ENCODE data around the gene CDK11B. TPM values are rescaled to one million over a fixed set of nuclear protein-coding genes. Genes with fewer than 3 reads are reported as not detected.

Gene CDK11B
- total RNA-seq, 4 donors from 2014 or later = 12.8 to 23.7 (median 15.0) TPM

DNA sequence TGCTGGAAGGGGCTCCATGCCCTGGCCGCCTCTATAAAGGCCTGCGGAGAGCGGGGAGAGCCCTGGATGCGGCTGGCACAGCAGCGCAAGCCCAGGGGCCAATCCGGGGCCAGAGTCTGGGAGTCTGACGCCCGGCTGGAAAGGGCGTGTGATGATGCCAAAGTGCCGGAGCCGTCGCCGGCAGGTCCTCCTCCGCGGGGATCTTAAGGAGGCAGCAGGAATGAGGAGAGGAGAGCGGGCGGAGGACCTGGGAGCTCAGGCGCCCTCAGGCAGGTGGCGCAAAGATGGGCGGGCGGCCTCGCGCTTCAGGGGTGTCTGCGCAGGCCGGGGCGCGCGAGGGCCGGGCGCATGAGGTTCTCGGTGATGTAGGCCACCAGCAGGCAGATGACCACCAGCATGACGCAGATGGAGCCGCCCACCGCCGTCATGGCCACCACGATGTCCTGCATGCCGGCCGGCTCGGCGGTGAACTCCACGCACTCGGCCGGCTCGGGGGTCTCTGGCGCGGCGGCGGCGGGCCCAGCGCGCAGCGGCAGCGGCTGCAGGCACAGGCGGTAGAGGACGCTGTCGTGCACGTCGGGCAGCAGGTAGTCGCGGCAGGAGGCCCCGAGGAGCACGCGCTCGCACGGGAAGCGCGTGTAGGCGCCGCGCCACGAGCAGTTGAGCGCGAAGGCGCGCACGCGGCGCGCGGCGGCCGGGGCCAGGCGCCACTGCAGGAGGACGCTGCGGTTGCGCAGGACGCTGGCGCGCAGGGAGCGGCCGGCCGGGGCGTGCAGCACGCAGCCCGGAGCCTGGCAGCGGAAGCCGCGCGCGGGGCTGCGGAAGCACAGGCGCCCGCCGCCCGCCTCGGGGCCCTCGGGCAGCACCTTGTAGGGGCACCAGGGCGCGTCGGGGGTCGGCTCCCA lies 59.5 kb downstream of the CDK11B start:
- Histone ChIP-seq H3K36me3 (no peaks in the 10 kb centered on the region), H3K4me3 (replicated peaks in 1 of 3) (no peak overlapping the region), H3K27me3 (no peaks in the 10 kb centered on the region), H3K9me3 (no peaks in the 10 kb centered on the region), H3K27ac (no peak overlapping the region), H3K4me1 (peaks cover 10 to 35% of the 10 kb centered on the region in 2 donors)
- DNase-seq = peak; percentile 22 to 28
- WGBS, 2 donors = 25 to 42% methylated on average over 10 to 32 of the region's 111 CpGs
- TF ChIP-seq POLR2A (IDR thresholded peaks at IDR 0.05) = no peak
- TF ChIP-seq, protein P1, sequence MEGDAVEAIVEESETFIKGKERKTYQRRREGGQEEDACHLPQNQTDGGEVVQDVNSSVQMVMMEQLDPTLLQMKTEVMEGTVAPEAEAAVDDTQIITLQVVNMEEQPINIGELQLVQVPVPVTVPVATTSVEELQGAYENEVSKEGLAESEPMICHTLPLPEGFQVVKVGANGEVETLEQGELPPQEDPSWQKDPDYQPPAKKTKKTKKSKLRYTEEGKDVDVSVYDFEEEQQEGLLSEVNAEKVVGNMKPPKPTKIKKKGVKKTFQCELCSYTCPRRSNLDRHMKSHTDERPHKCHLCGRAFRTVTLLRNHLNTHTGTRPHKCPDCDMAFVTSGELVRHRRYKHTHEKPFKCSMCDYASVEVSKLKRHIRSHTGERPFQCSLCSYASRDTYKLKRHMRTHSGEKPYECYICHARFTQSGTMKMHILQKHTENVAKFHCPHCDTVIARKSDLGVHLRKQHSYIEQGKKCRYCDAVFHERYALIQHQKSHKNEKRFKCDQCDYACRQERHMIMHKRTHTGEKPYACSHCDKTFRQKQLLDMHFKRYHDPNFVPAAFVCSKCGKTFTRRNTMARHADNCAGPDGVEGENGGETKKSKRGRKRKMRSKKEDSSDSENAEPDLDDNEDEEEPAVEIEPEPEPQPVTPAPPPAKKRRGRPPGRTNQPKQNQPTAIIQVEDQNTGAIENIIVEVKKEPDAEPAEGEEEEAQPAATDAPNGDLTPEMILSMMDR (IDR thresholded peaks at IDR 0.05) = no peak
- intact Hi-C loops (cut with DNase I) = no loop called here

DNA sequence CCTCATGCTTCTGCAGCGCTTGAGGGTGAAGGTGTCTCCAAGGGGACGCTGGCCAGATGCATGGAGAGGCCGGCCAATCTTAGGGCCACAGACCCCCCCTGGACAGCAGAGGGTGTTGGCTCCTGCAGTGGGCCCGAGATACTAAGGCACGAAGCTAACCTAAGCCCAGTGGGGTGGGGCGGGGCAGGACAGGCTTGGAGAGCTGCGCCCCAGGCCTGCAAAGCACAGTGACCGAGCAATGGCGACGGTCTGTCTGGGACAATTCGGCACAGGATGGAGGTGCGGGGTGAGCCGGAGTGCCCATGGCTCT lies 60.1 kb downstream of the CDK11B start:
- Histone ChIP-seq H3K27ac (no peak overlapping the region), H3K36me3 (no peaks in the 10 kb centered on the region), H3K4me3 (replicated peaks in 1 of 3) (no peak overlapping the region), H3K9me3 (no peaks in the 10 kb centered on the region), H3K27me3 (no peaks in the 10 kb centered on the region), H3K4me1 (peaks cover 10 to 35% of the 10 kb centered on the region in 2 donors)
- intact Hi-C loops (cut with DNase I) = no loop called here
- WGBS, 2 donors = 85 to 100% methylated on average over 4 to 13 of the region's 13 CpGs
- TF ChIP-seq POLR2A (IDR thresholded peaks at IDR 0.05) = no peak
- TF ChIP-seq, protein P1 (IDR thresholded peaks at IDR 0.05) = no peak
- no peak for DNase-seq

DNA sequence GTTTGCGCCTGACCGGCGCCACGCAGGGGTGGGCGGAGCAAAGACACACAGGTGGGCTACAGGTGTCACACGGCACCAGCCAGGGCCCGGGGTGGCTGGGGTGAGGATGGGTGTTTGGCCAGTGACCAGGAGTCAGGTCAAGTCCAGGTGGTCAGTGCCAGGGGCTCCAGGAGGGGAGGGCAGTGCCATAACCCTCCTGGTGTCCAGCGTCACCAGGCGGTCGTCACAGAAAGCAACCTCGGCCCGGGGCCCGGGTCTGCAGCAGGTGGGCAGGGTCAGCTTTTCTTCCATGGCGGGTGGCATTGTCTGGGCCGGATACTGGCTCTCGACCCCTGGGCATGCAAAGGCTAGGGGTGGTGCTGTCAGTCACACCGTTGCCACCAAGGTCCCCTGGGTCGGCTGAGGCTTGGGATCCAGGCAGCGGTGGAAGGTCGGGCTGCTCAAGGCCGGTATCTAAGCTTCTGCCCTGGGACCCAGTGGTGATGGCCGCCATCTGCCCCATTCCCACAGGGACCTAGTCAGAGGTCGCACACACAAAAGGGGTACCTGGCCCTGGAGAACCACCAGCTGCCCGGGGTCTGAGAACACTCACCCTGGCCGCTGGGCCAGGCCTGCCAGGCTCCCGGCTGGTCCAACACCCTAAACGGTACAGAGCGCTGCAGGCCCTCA lies 60.6 kb downstream of the CDK11B start:
- no peaks in the 10 kb centered on the region for H3K36me3 ChIP-seq
- intact Hi-C loops (cut with DNase I) = no loop called here
- TF ChIP-seq, protein P1 (IDR thresholded peaks at IDR 0.05) = no peak
- no peak for TF ChIP-seq POLR2A (IDR thresholded peaks at IDR 0.05)
- no peaks in the 10 kb centered on the region for H3K27me3 ChIP-seq
- H3K9me3 ChIP-seq = no peaks in the 10 kb centered on the region
- no peak overlapping the region for H3K27ac ChIP-seq
- peaks cover 10 to 35% of the 10 kb centered on the region in 2 donors for H3K4me1 ChIP-seq
- no peak overlapping the region for H3K4me3 ChIP-seq (replicated peaks in 1 of 3)
- DNase-seq = no peak
- WGBS, 2 donors = 90 to 91% methylated on average over 22 to 24 of the region's 28 CpGs

DNA sequence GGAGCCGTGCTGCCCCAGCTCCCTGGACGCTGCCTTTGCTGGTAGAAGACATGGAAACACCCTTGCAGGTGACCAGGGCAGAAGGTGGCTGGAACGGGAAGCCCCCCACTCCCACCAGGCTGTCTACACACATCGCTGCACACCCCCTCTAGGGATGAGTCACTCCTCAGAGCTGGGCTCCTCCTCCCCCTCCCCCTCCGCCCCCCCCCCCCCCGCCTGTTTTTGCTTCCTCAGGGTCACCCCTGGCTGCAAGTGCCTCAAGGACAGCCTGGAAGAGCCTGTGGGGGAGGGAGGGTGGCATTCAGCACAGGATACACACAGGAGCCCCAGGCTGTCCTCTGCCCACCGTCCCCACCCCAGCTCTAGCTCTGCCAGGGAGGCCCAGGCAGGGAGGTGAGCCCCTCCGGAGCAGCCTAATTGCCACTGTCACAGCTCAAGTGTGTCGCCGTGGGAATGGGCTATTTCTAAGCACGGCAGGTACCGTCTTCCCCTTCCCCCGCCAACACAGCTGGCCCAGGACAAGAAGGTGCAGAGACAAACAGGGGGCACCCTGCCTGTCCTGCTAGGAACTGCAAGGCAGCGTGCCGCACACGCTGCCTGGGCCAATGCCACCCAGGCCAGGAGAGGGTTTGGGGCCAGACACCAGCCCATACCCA lies 61.4 kb downstream of the CDK11B start:
- Histone ChIP-seq H3K27ac (no peak overlapping the region), H3K4me3 (replicated peaks in 1 of 3) (no peak overlapping the region), H3K36me3 (no peaks in the 10 kb centered on the region), H3K9me3 (no peaks in the 10 kb centered on the region), H3K27me3 (no peaks in the 10 kb centered on the region), H3K4me1 (peaks cover 10 to 35% of the 10 kb centered on the region in 2 donors)
- peak; percentile 25 to 32 for DNase-seq
- TF ChIP-seq POLR2A (IDR thresholded peaks at IDR 0.05) = no peak
- TF ChIP-seq, protein P1 (IDR thresholded peaks at IDR 0.05) = peak in 2 of 6 experiments; percentile 11 to 26
- 16 to 24% methylated on average over 9 to 15 of the region's 16 CpGs for WGBS, 2 donors
- intact Hi-C loops (cut with DNase I) = no loop called here

Measured in thyroid gland (tissue), 4 donors.